GM12872 (cell line): Measurements from ENCODE around the gene CGRRF1.

ENCODE experiments used
- CTCF ChIP-seq: IDR thresholded peaks from 3 replicates; pipeline ENCODE4 v1.5.1; 2011; ENCODE audit warnings: low read depth, mild to moderate bottlenecking, low read length, moderate library complexity; ENCODE audit not compliant: insufficient read depth

CGRRF1 gene

DNA sequence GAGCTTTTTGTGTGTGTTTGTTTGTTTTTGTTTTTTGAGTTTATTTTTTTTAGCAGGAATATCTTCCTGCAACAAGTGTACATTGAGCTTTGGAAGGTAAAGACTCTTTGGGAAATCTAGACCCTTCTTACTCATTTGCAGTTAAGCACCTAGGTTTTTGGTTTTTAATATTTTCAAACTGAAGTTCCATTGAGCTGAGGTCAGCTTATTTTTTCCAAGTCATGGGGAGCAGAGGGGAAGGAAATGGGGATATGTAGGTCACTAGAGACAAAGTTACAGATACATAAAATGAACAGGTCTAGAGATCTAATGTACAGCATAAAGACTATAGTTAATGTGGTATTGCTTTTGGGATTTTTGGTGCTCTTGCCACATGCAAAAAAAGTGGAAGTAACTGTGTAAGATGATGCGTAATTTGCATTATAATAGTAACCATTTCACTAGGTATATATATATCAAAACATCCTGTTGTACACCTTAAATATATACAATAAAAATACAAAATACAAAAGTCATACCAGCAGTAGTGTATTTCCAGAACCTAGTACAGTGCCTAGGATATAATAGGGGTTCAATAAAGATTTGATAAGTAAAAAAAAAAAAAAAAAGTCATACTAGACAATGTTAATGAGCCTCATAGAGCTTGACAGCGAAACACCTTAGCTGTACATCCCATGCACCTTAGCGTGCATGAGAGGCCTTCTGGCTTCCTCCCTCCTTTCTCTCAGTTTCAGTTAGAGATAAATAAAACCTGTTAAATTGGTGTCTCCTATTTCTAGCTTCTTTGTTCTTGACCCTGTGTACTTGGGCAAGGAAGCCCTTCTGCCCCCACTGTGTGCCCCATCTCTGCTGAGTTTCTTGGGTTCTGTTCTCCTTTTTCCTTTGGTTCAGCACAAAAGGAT lies 22.7 kb downstream of the CGRRF1 start:
- no peak for TF ChIP-seq CTCF

DNA sequence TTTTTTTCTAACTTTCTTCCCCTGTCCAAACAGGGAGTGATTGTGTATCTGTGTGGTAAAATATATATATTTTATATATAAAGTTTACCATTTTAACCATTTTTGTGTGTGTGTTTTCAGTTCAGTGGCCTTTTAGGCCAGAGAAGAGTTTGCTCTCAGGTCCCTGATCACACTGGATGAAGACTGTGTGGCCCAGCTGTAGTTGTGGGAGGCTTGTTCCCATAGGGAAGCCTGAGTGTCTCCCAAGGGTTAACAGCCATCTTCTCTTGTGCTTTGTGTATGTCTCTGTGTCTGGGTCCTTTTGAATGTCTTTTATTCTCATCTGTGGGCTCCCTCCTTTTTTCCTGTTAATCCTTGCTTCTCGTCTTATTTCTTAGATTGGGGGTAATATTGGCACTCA lies 23.4 kb downstream of the CGRRF1 start:
- no peak for TF ChIP-seq CTCF

GRCh38 chr14:54535126-54535525 lies 25.4 kb downstream of the CGRRF1 start:
- TF ChIP-seq CTCF = no peak

- TF ChIP-seq CTCF = no peak
Observed at GRCh38 chr14:54535646-54536045, 25.9 kb downstream of the CGRRF1 start.

DNA sequence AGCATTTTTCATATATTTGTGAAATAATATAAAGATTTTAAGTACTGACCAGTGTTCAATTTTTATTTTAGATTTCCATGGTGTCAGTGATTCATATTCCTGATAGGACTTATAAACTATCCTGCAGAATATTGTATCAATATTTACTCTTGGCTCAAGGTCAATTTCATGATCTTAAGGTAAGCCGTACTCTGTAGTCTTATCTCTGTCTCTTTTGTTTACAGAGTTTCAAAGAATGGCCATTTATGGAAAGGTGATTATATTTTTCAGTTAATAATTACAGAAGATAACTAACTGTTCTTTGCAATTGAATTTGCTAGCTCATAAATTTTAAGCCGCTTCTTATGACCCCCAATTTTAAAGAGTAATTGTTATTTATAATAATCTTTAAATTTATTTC lies 27.9 kb downstream of the CGRRF1 start:
- no peak for TF ChIP-seq CTCF

DNA sequence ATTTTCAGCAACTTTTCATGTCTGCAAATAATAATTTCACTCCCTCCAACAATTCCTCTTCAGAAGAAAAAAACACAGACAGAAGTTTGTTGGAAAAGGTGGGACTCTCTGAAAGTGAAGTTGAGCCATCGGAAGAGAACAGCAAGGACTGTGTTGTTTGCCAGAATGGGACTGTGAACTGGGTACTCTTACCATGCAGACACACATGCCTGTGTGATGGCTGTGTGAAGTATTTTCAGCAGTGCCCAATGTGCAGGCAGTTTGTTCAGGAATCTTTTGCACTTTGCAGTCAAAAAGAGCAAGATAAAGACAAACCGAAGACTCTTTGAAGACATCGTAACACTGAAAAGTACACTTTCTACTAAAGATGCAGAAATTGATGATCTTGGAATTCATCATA lies 28.3 kb downstream of the CGRRF1 start:
- TF ChIP-seq CTCF = no peak

- TF ChIP-seq CTCF = no peak
Observed at GRCh38 chr14:54547583-54547982, 37.9 kb downstream of the CGRRF1 start.
